Gastrocnemius medialis (tissue), 4 donors: ENCODE data around the gene ACP7. TPM values are rescaled to one million over a fixed set of nuclear protein-coding genes. Genes with fewer than 3 reads are reported as not detected.
"Not testable (repeated sequence)": the region's sequence is repeated elsewhere in the genome, so short reads cannot be mapped to it uniquely, and the experiment has no call there.

ENCODE experiments used
- ATAC-seq, 2 donors: fragments of 150-250 bp; one replicate each; pipeline ENCODE4 v1.9.1; 2016
- DNase-seq, 2 donors: peaks; one replicate each; pipeline ENCODE4 v3.0.0-alpha.2; 2019
- H3K27ac ChIP-seq, 4 donors: fragments of 200-600 bp; sonication (generic); 1 replicate in 1 of 4; 2 replicates in 3 of 4; pipeline ENCODE4 v1.5.1; 2016 to 2018; ENCODE audit warnings: mild to moderate bottlenecking in 2 of 4, moderate library complexity in 1 of 4
- H3K27me3 ChIP-seq, 3 donors: fragments of 200-600 bp; sonication (generic) in 2 of 3; 1 replicate in 1 of 3; 2 replicates in 2 of 3; pipeline versions ENCODE4 v1.5.1 to v1.6.0; 2016 to 2019; ENCODE audit warnings: mild to moderate bottlenecking in 1 of 3, moderate library complexity in 1 of 3
- H3K36me3 ChIP-seq, 2 donors: fragments of 200-600 bp; sonication (generic) in 1 of 2; one replicate each; pipeline ENCODE4 v1.5.1; 2017 to 2018
- H3K4me1 ChIP-seq, 2 donors: fragments of 200-600 bp; sonication (generic) in 1 of 2; one replicate each; pipeline ENCODE4 v1.5.1; 2016 to 2017; ENCODE audit warnings: mild to moderate bottlenecking in 2 of 2
- H3K4me3 ChIP-seq, 4 donors: fragments of 200-600 bp; sonication (generic) in 3 of 4; 1 replicate in 1 of 4; 2 replicates in 3 of 4; pipeline ENCODE4 v1.5.1; 2016 to 2019; ENCODE audit warnings: mild to moderate bottlenecking in 2 of 4
- H3K9me3 ChIP-seq, 3 donors: fragments of 200-600 bp; sonication (generic) in 2 of 3; 1 replicate in 1 of 3; 2 replicates in 2 of 3; pipeline ENCODE4 v1.5.1; 2016 to 2019
- POLR2A ChIP-seq, 2 donors: fragments of 450-650 bp; IDR thresholded peaks; one replicate each; pipeline ENCODE4 v1.6.1; 2017; ENCODE audit warnings: antibody characterized with exemption in 2 of 2, mild to moderate bottlenecking in 2 of 2, moderate library complexity in 2 of 2
- in situ Hi-C, 4 donors: fragments of 200-750 bp; cut with MboI; loops; one replicate each; pipeline versions ENCODE4 v1.15.0 to v1.8.0; 2017; ENCODE audit warnings: low sequenced_read_pairs in 4 of 4
- intact Hi-C: fragments of 100-400 bp; cut with DNase I; formaldehyde crosslinking; loops from one replicate; pipeline ENCODE4 v1.15.1; 2023; ENCODE audit warnings: low total_unique reads
- total RNA-seq, 4 donors: library from RNA; depleted of rRNA; stranded (reverse); fragments of >200 nt; gene quantifications; one replicate each; pipeline versions ENCODE4 v1.1.0 to v1.2.3, GENCODE V29; 2016
- TF ChIP-seq, protein P1 (sequence below), 5 experiments: fragments of 450-650 bp in 3 of 5; fragments of 200-600 bp in 2 of 5; sonication (generic) in 2 of 5; IDR thresholded peaks in 4 of 5; conservative IDR thresholded peaks in 1 of 5; 1 replicate in 4 of 5; 2 replicates in 1 of 5; pipeline ENCODE4 v1.5.1; 2016 to 2019; ENCODE audit warnings: antibody characterized with exemption in 5 of 5, mild to moderate bottlenecking in 3 of 5, moderate library complexity in 3 of 5

ACP7 gene
- total RNA-seq, 4 donors from 2014 or later, result not detected

GRCh38 chr19:39084732-39085080 lies 538 bp downstream of the ACP7 start:
- H3K4me3 ChIP-seq, result no peak overlapping the region
- no peak for ATAC-seq
- H3K4me1 ChIP-seq, result no peaks in the 10 kb centered on the region
- no peak for DNase-seq
- intact Hi-C loops, result no loop called here
- in situ Hi-C loops, result no loop called here
- H3K9me3 ChIP-seq, result no peaks in the 10 kb centered on the region
- no peaks in the 10 kb centered on the region for H3K36me3 ChIP-seq
- TF ChIP-seq POLR2A (IDR thresholded peaks at IDR 0.05), result no peak
- TF ChIP-seq, protein P1, sequence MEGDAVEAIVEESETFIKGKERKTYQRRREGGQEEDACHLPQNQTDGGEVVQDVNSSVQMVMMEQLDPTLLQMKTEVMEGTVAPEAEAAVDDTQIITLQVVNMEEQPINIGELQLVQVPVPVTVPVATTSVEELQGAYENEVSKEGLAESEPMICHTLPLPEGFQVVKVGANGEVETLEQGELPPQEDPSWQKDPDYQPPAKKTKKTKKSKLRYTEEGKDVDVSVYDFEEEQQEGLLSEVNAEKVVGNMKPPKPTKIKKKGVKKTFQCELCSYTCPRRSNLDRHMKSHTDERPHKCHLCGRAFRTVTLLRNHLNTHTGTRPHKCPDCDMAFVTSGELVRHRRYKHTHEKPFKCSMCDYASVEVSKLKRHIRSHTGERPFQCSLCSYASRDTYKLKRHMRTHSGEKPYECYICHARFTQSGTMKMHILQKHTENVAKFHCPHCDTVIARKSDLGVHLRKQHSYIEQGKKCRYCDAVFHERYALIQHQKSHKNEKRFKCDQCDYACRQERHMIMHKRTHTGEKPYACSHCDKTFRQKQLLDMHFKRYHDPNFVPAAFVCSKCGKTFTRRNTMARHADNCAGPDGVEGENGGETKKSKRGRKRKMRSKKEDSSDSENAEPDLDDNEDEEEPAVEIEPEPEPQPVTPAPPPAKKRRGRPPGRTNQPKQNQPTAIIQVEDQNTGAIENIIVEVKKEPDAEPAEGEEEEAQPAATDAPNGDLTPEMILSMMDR (IDR thresholded peaks at IDR 0.05 in 4 of 5, conservative IDR thresholded peaks at IDR 0.05 in 1 of 5), result no peak
- H3K27ac ChIP-seq, result no peak overlapping the region
- H3K27me3 ChIP-seq, result peaks cover 38 to 52% (median 47%) of the 10 kb centered on the region in 3 donors

GRCh38 chr19:39085392-39085791 lies 1.2 kb downstream of the ACP7 start:
- Histone ChIP-seq H3K27me3 (peaks cover 38 to 54% (median 47%) of the 10 kb centered on the region in 3 donors), H3K9me3 (no peaks in the 10 kb centered on the region), H3K27ac (no peak overlapping the region), H3K36me3 (no peaks in the 10 kb centered on the region), H3K4me3 (no peak overlapping the region), H3K4me1 (no peaks in the 10 kb centered on the region)
- intact Hi-C loops, result no loop called here
- TF ChIP-seq POLR2A (IDR thresholded peaks at IDR 0.05), result no peak
- TF ChIP-seq, protein P1 (IDR thresholded peaks at IDR 0.05 in 4 of 5, conservative IDR thresholded peaks at IDR 0.05 in 1 of 5), result no peak
- in situ Hi-C loops, result no loop called here
- DNase-seq (no peak), ATAC-seq (no peak)

- no peaks in the 10 kb centered on the region for H3K9me3 ChIP-seq
- ATAC-seq (no peak), DNase-seq (no peak)
- no peaks in the 10 kb centered on the region for H3K36me3 ChIP-seq
- TF ChIP-seq POLR2A (IDR thresholded peaks at IDR 0.05), result no peak
- no peak overlapping the region for H3K4me3 ChIP-seq
- intact Hi-C loops, result no loop called here
- no peaks in the 10 kb centered on the region for H3K4me1 ChIP-seq
- in situ Hi-C loops, result no loop called here
- H3K27ac ChIP-seq, result no peak overlapping the region
- H3K27me3 ChIP-seq, result peaks cover 38 to 58% (median 40%) of the 10 kb centered on the region in 3 donors
Measured at GRCh38 chr19:39086386-39086785, 2.2 kb downstream of the ACP7 start.

DNA sequence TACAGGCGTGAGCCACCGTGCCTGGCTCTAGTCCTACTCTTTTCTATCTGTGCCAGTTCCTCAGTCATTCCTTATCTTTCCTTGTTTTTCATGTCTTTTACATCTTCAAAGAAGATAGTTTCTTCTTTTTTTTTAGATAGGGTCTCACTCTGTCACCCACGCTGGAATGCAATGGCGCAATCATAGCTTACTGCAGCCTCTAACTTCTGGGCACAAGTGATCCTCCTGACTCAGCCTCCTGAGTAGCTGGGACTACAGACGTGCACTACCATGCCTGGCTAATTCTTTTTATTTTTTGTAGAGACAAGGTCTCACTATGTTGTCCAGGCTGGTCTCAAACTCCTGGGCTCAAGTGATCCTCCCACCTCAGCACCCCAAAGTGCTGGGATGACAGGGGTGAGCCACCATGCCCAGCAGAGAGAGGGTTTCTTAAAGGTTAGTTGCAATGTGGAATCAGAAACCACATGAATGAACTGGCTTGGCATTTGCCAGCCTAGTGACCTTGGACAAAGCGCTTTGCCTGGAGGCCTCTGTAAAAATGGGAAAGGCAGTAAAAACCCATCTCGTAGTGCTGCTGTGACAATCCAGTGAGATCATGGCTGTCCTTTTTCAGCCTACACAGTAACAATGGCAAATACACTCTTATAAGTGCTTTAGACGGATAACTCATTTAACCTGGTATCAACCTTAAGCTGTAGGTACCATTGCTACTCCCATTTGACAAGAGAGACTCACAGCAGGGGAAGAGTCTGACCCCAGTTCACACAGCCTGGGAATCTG lies 3.9 kb downstream of the ACP7 start:
- no peak overlapping the region for H3K4me3 ChIP-seq
- in situ Hi-C loops, result no loop called here
- H3K36me3 ChIP-seq, result no peaks in the 10 kb centered on the region
- no peak for DNase-seq
- H3K9me3 ChIP-seq, result no peaks in the 10 kb centered on the region
- no peaks in the 10 kb centered on the region for H3K4me1 ChIP-seq
- no peak overlapping the region for H3K27ac ChIP-seq
- peaks cover 29 to 47% (median 35%) of the 10 kb centered on the region in 3 donors for H3K27me3 ChIP-seq
- no peak for ATAC-seq
- TF ChIP-seq POLR2A (IDR thresholded peaks at IDR 0.05), result no peak
- TF ChIP-seq, protein P1 (IDR thresholded peaks at IDR 0.05 in 4 of 5, conservative IDR thresholded peaks at IDR 0.05 in 1 of 5), result no peak
- intact Hi-C loops, result no loop called here

GRCh38 chr19:39090016-39090415 lies 5.8 kb downstream of the ACP7 start:
- intact Hi-C loops, H3K4me3 ChIP-seq, DNase-seq, in situ Hi-C loops, H3K27ac ChIP-seq, H3K36me3 ChIP-seq, H3K9me3 ChIP-seq, ATAC-seq, H3K4me1 ChIP-seq: not testable (repeated sequence)
- H3K27me3 ChIP-seq, result peaks cover 10 to 36% (median 28%) of the 10 kb centered on the region in 3 donors
